Activated naive CD8-positive, alpha-beta T cell treated with anti-CD3 and anti-CD28 coated beads, Interleukin-2, amount 10 ng/mL, durations not matched to agents 7 days and 5 days (primary cell): ENCODE results near the gene TMEM107. TPM values are rescaled to one million over a fixed set of nuclear protein-coding genes. Genes with fewer than 3 reads are reported as not detected.

Experiments used
- ATAC-seq: fragments of 150-1000 bp; cut with Tn5 transposase; one replicate; pipeline ENCODE4 v1.10.0; 2021; ENCODE audit warnings: low read depth, moderate library complexity
- POLR2A ChIA-PET: fragments of 350-600 bp; sonication (Branson Sonifier 250); formaldehyde crosslinking; loops from one replicate; lab custom pipeline; 2021; ENCODE audit warnings: antibody characterized with exemption; lab: Charles Lee
- DNase-seq: peaks from one replicate; pipeline ENCODE4 v3.0.0; 2021
- H3K27ac Mint-ChIP-seq: one replicate; pipeline ENCODE4 v1.8.0; 2022; ENCODE audit warnings: mild to moderate bottlenecking, mixed read lengths
- H3K27me3 Mint-ChIP-seq: one replicate; pipeline ENCODE4 v1.8.0; 2022; ENCODE audit warnings: mild to moderate bottlenecking, moderate library complexity, mixed read lengths
- H3K36me3 Mint-ChIP-seq: one replicate; pipeline ENCODE4 v1.8.0; 2021; ENCODE audit warnings: mild to moderate bottlenecking, mixed read lengths
- H3K4me1 Mint-ChIP-seq: one replicate; pipeline ENCODE4 v1.8.0; 2021; ENCODE audit warnings: mixed read lengths
- H3K4me3 Mint-ChIP-seq: one replicate; pipeline ENCODE4 v1.8.0; 2022; ENCODE audit warnings: mild to moderate bottlenecking, moderate library complexity, mixed read lengths
- H3K9me3 Mint-ChIP-seq: one replicate; pipeline ENCODE4 v1.8.0; 2021; ENCODE audit warnings: mixed read lengths
- microRNA-seq: library from miRNA; unstranded; fragments of <30 nt; microRNA quantifications from one replicate; pipeline ENCODE4 v1.2.0, GENCODE V29; 2022
- total RNA-seq, 2 experiments: library from RNA; stranded (reverse); gene quantifications; one replicate each; pipeline ENCODE4 v1.2.3, GENCODE V29; 2021

Gene TMEM107
- total RNA-seq, 2 experiments from 2014 or later: 39.5 to 46.4 TPM

DNA sequence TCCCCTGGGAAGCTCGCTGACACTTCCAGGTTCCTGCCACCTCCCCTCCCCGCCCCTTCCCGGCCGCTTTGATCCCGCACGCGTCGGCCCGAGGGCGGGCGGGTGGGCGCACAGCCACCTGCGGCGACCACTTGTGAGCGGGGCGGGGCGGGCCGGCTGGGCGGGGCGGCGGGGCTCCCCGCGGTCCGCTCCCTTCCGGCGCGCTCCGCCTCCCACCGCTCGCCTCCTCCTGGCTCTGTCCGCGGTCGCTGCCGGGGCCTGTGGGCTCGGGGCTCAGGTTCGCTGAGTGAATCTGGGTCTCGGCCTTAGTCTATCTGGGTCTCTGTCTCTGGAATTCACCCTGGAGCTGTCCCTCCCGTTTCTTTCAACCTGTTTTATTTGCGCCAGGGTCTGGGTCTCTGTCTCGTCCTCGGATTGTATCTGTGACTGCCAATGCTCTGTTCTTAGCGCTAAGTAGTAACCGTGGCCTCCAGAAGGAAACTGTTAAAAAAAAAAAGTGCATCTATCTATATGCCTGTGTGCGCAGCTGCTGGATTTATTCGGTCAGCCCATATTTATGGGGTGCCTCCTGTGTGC is 49.6 kb downstream of the TMEM107 start:
- Mint-ChIP-seq H3K27me3 (peaks cover 43% of the 10 kb centered on the region), H3K4me3 (peak overlapping the region; percentile 91), H3K36me3 (peaks cover 2% of the 10 kb centered on the region), H3K27ac (peak overlapping the region; percentile 82), H3K4me1 (peaks cover 41% of the 10 kb centered on the region), H3K9me3 (no peaks in the 10 kb centered on the region)
- POLR2A ChIA-PET: interaction anchor here (1.1 to 2.4 kb wide), 4 partner anchors 12 to 121 kb away, joined by 3 to 9 read pairs (median 6); partner anchors contain the start of gene CTC1
- peak; percentile 74 for DNase-seq
- ATAC-seq: peak; percentile 23

DNA sequence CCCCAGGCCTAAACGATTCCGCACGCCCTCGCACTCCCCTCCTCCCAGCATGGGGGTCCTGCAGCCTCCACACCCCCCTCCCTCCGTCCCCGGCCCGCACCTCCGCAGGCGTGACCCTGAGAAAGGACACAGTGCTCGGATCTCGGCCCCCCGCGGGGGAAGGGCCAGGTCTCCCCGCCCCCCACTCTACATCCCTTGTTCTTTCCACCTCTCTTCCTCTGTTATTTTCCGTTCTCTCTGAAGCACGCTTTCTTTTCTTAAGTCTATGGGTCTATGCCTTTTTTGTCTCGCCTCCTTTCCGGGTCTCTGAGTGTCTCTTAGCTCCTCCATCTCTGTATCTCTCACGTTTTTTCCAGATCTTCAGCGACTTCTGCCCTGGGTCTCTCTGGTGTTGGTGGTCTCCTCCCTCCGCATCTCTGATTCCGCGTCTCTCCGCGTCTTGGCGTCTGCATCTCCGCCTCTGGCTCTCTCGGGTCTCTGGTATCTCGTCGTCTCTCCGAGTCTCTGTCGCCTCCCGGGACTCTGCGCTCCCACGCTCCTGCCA is 50.2 kb downstream of the TMEM107 start:
- Mint-ChIP-seq H3K4me1 (peaks cover 41% of the 10 kb centered on the region), H3K36me3 (peaks cover 2% of the 10 kb centered on the region), H3K27ac (peak overlapping the region; percentile 76), H3K27me3 (peaks cover 43% of the 10 kb centered on the region), H3K9me3 (no peaks in the 10 kb centered on the region), H3K4me3 (peak overlapping the region; percentile 91)
- POLR2A ChIA-PET: interaction anchor here (0.5 to 2.4 kb wide), 3 partner anchors 12 to 47 kb away, joined by 5 to 9 read pairs (median 9); no protein-coding TSS in a partner anchor
- no peak for ATAC-seq
- DNase-seq: peak; percentile 54

DNA sequence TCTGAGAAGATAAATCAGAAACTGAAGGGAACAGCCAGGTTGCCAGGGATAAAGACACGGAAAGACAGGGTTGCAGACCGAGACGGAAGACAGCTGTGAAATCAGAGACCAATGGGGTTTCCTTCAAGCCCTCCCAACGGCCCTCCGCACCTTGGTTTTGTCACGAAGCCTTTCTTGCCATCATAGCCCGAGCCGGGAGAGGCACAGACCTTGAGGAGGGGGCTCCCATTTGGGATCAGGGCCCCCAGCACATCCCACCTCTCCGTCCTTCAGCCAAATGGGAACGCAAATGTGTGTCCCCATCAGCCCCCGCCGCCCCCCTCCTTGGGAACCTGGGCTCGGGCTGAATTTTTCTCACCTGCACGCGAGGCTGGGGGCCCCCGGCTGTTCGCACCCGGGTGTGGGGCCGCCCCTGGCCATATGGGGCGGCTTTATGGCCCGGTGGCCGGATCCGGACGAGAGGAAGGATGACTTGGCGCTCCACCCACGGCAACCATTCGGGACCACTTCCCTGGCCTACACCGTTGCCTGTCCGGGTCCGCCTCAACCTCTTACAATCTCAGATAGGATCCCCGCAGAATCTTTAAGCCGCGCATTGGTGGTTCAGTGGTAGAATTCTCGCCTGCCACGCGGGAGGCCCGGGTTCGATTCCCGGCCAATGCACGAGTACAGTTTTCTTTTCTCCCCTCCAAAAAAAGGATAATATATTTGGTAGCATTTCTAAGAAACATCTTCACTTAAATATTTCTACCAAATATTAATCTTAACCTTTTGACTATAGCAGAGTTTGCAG is 50.8 kb downstream of the TMEM107 start:
- peaks cover 2% of the 10 kb centered on the region for H3K36me3 Mint-ChIP-seq
- peak overlapping the region; percentile 76 for H3K27ac Mint-ChIP-seq
- peak overlapping the region; percentile 91 for H3K4me3 Mint-ChIP-seq
- H3K27me3 Mint-ChIP-seq: peaks cover 45% of the 10 kb centered on the region
- POLR2A ChIA-PET: interaction anchor here (0.5 to 4.3 kb wide), 8 partner anchors 13 to 147 kb away, joined by 3 to 34 read pairs (median 4); partner anchors contain the start of genes AURKB and PER1
- no peaks in the 10 kb centered on the region for H3K9me3 Mint-ChIP-seq
- peak; percentile 25 for ATAC-seq
- peaks cover 46% of the 10 kb centered on the region for H3K4me1 Mint-ChIP-seq
- DNase-seq: peak; percentile 86

DNA sequence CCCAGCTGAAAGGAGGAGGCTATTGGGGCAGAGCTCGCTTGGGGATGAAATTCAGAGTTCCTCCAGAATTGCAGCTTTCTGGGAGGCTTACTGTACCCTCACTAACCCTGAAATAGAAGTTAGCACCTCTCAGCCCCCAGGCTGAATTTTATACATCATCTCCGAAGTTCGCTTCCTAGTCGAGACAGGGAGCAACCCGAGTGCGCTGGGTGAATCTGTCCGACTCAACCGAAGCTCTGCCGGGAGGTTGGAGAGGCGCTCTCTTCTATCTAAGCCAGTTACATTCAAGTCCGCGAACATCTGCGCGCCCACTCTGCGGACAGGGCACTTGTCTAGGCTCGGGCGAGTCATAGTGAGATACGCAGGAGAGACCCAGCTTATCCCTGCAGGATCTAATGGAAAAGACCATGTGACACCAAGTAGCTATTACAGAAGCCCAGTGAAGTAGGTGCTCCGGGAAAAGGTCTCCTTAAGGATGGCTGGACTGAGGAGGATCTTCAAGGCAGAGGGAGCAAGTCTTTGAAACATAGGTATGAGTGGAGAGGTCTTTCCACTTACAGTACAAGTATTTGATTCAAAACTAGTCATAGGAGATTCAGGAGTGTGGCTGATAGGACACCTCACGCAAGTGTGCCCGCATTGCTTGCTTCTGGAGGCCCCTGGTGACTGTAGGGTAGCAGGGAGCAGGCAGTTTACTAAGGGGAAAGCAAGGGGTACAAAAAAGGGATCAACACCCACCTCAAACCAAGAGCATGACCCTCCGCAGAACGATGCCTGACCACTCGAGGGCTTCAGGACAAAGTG is 51.6 kb downstream of the TMEM107 start:
- ATAC-seq: no peak
- H3K27me3 Mint-ChIP-seq: peaks cover 40% of the 10 kb centered on the region
- H3K4me1 Mint-ChIP-seq: peaks cover 52% of the 10 kb centered on the region
- peak overlapping the region; percentile 69 for H3K27ac Mint-ChIP-seq
- POLR2A ChIA-PET: interaction anchor here (0.5 to 4.3 kb wide), 9 partner anchors 15 to 147 kb away, joined by 3 to 34 read pairs (median 4); partner anchors contain the start of genes AURKB and PER1
- H3K36me3 Mint-ChIP-seq: peaks cover 2% of the 10 kb centered on the region
- DNase-seq: no peak
- no peaks in the 10 kb centered on the region for H3K9me3 Mint-ChIP-seq
- H3K4me3 Mint-ChIP-seq: peak overlapping the region; percentile 91

DNA sequence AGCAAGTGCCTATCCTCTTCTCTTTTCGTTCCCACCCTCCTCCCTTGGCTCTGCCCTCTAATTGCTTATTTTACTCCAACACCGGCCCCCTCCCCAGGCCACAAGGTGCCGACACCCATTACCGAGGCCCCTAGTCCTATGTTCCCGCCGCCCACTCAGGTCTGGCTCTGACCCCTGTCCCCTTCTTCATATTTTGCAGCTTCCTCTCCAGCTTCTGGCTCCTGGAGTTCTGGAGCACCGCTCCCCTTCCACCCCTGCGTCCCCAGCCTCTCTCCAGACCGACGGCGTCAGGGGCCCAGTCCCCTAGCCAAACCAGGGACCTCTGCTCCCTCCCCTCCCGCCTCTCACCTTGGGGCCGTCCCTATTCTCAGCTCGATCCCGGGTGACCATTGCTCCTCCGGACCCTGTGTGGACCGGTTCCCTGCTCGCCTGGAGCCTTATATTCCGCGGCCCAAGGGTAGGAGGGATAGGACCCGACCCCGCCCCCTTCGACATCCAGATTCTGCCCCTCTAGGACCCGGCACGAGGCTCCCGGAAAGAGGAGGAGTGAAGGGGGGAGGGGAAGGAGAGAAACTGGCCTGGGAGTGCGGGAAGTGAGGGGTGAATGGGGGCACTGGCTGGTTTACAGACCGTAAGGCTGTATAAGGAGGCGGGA is 52.4 kb downstream of the TMEM107 start, which contains the start of gene HES7:
HES7 (minus strand) TSS at position 412 of the 655 bp plus-strand sequence; CDS start at position 390, 22 bp downstream.
- H3K9me3 Mint-ChIP-seq: no peaks in the 10 kb centered on the region
- H3K27ac Mint-ChIP-seq: peak within 1 kb of the TSS; percentile 69
- peaks cover 3% of the 10 kb centered on the region for H3K36me3 Mint-ChIP-seq
- peaks cover 40% of the 10 kb centered on the region for H3K27me3 Mint-ChIP-seq
- DNase-seq (no peak), ATAC-seq (no peak)
- H3K4me3 Mint-ChIP-seq: peak within 1 kb of the TSS; percentile 91
- POLR2A ChIA-PET: interaction anchor here (0.8 to 4.3 kb wide), 7 partner anchors 16 to 87 kb away, joined by 3 to 34 read pairs (median 4); partner anchors contain the start of genes AURKB and PER1
- H3K4me1 Mint-ChIP-seq: peaks cover 56% of the 10 kb centered on the region

DNA sequence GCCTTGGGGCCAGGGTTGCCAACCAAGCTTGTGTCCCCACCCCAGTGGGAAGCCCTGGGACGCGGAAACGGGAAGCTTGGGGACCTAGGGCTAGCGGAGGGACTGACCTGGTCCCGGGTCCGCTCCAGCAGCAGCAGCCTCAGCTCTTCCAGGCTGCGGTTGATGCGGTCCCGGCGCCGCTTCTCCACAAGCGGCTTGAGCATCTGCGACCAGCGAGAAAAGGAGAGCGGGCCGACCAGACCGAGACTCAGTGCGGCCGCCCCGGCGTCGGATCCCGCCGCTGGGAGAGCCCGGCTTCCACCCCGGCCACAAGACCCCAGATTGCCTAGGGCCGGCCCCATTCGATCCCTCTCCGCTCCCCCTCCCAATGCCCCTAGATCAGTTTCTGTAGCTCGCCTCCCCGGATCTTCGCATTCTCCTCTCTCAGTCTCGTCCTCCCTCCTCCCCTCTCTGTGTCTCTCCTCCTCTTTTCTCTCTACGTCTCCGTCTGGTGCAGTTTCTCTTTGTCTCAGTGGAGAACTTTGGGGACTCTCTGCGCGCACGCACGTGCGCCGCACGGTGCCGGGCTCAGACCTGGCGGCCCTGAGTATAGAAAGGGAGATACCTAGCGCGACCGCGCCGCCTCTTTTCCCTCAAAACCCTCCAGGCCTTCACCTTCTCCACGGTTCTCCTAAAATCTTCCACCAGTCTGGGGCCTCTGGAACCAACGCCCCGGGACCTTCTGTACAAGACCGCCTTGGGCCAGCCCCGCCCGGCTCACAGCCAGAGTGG is 53.1 kb downstream of the TMEM107 start:
- peaks cover 4% of the 10 kb centered on the region for H3K36me3 Mint-ChIP-seq
- H3K4me1 Mint-ChIP-seq: peaks cover 63% of the 10 kb centered on the region
- H3K27me3 Mint-ChIP-seq: peaks cover 42% of the 10 kb centered on the region
- H3K27ac Mint-ChIP-seq: no peak overlapping the region
- H3K4me3 Mint-ChIP-seq: peak overlapping the region; percentile 91
- POLR2A ChIA-PET: interaction anchor here (0.9 to 4.3 kb wide), 4 partner anchors 17 to 65 kb away, joined by 3 to 34 read pairs (median 4); no protein-coding TSS in a partner anchor
- no peaks in the 10 kb centered on the region for H3K9me3 Mint-ChIP-seq
- DNase-seq (peak; percentile 59), ATAC-seq (no peak)

Small RNAs within 50 kb of the gene (microRNA-seq; reads per million reads assigned to microRNA genes)
- gene MIR4521 (158 reads per million, percentile 61 among the genes with 10 or more reads in this experiment), gene MIR6883 (not detected)

Other genes starting within 250 kb of the TMEM107 start
- gene KCNAB3, start 246.5 kb downstream of the TMEM107 start, total RNA-seq: 10 to 100 TPM; 10.6 to 12.5 TPM
- gene TRAPPC1, start 244.4 kb downstream of the TMEM107 start, total RNA-seq: 100 to 1,000 TPM; 222 to 237 TPM
- 10 to 100 TPM; 57.3 to 62.7 TPM for gene CNTROB, start 244.2 kb downstream of the TMEM107 start, total RNA-seq
- gene GUCY2D, start 173.8 kb downstream of the TMEM107 start, total RNA-seq: not detected
- not detected for gene ALOX15B, start 137.3 kb downstream of the TMEM107 start, total RNA-seq
- under 1 TPM; 0.65 to 0.97 TPM for gene ALOX12B, start 88.7 kb downstream of the TMEM107 start, total RNA-seq
- not detected for gene ALOXE3, start 57.9 kb downstream of the TMEM107 start, total RNA-seq
- under 1 TPM; 0.23 to 0.75 TPM for gene HES7, start 52.3 kb downstream of the TMEM107 start, total RNA-seq
- 10 to 100 TPM; 52.7 to 53.6 TPM for gene PER1, start 24.0 kb downstream of the TMEM107 start, total RNA-seq
- gene VAMP2, start 13.4 kb downstream of the TMEM107 start, total RNA-seq: 100 to 1,000 TPM; 116 to 118 TPM
- gene BORCS6, start 13.8 kb upstream of the TMEM107 start, total RNA-seq: 10 to 100 TPM; 15.7 to 16.5 TPM
- 100 to 1,000 TPM; 128 to 152 TPM for gene AURKB, start 34.2 kb upstream of the TMEM107 start, total RNA-seq
- 100 to 1,000 TPM; 129 to 130 TPM for gene CTC1, start 71.7 kb upstream of the TMEM107 start, total RNA-seq
- gene PFAS, start 72.9 kb upstream of the TMEM107 start, total RNA-seq: 10 to 100 TPM; 47.2 to 56.8 TPM
- 10 to 100 TPM; 43.6 to 44.9 TPM for gene RANGRF, start 112.3 kb upstream of the TMEM107 start, total RNA-seq
- gene SLC25A35, start 119.0 kb upstream of the TMEM107 start, total RNA-seq: 1 to 10 TPM; 7.4 to 9.1 TPM
- not detected for gene ARHGEF15, start 133.9 kb upstream of the TMEM107 start, total RNA-seq
- not detected for gene ODF4, start 163.5 kb upstream of the TMEM107 start, total RNA-seq
- gene RPL26, start 206.8 kb upstream of the TMEM107 start, total RNA-seq: 1,000 to 10,000 TPM; 1,984 to 2,045 TPM
- gene RNF222, start 221.4 kb upstream of the TMEM107 start, total RNA-seq: under 1 TPM; 0.30 to 0.31 TPM